A204.1 (cell line): ENCODE results near the gene CDC42EP4.
"Not testable (repeated sequence)": the region's sequence is repeated elsewhere in the genome, so short reads cannot be mapped to it uniquely, and the experiment has no call there.

Experiments used
- FAIRE-seq: peaks from 2 replicates; lab custom pipeline; 2012; peaks lifted over from hg19 to GRCh38; lab: Jason Lieb, UNC

The CDC42EP4 gene

GRCh38 chr17:73342541-73343167 lies 30.9 kb upstream of the CDC42EP4 start:
- FAIRE-seq = no peak

GRCh38 chr17:73342050-73342522 lies 30.3 kb upstream of the CDC42EP4 start:
- FAIRE-seq = no peak

- no peak for FAIRE-seq
Observed at GRCh38 chr17:73341350-73342049, 29.7 kb upstream of the CDC42EP4 start.

DNA sequence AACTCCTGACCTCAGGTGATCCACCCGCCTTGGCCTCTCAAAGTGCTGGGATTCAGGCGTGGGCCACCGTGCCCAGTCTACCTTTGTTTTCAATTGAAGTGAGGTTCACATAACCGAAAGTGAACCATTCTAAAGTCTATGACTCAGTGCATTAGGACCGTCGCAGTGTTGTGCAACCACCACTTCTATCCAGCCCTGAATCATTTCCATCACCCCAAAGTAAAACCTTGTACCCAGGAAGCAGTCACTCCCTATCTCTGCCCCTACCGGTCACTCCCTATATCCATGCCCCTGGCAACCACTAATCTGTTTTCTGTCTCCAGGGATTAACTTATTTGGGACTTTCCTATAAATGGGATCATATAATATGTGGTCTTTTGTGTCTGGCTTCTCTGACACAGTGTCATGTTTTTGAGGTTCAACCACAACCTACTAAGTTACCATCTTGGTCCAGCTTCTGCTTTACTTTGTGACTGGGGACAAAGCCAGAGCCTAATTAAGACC lies 28.3 kb upstream of the CDC42EP4 start:
- no peak for FAIRE-seq

GRCh38 chr17:73338566-73339197 lies 26.9 kb upstream of the CDC42EP4 start:
- FAIRE-seq = no peak

DNA sequence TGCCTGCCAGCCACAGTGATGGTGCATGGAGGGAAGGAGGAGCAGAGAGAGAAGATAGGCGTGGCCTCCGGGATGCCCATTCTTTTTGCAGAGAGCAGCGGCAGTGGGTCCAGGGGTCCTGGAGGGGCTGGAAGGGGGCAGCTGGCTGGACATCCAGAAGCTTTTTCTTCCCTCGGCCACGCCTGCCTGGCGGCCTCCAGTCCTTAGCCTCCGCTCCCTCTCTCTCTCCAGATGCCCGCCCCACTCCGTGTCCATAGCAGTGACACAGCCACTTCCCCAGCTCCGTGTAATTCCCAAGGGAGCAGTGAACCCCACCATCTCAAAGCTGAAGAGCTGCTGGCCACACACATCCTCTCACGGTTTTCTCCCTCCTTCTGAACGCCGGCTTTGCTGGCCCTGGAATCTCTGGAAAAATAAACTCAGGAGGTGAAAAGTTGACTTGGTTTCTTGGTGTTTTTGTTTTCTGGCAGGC lies 26.3 kb upstream of the CDC42EP4 start:
- FAIRE-seq = no peak

- FAIRE-seq = no peak
Observed at GRCh38 chr17:73337330-73337710, 25.5 kb upstream of the CDC42EP4 start.

- no peak for FAIRE-seq
Observed at GRCh38 chr17:73336408-73337329, 24.9 kb upstream of the CDC42EP4 start.

GRCh38 chr17:73335591-73336407 lies 24.0 kb upstream of the CDC42EP4 start:
- FAIRE-seq = no peak

DNA sequence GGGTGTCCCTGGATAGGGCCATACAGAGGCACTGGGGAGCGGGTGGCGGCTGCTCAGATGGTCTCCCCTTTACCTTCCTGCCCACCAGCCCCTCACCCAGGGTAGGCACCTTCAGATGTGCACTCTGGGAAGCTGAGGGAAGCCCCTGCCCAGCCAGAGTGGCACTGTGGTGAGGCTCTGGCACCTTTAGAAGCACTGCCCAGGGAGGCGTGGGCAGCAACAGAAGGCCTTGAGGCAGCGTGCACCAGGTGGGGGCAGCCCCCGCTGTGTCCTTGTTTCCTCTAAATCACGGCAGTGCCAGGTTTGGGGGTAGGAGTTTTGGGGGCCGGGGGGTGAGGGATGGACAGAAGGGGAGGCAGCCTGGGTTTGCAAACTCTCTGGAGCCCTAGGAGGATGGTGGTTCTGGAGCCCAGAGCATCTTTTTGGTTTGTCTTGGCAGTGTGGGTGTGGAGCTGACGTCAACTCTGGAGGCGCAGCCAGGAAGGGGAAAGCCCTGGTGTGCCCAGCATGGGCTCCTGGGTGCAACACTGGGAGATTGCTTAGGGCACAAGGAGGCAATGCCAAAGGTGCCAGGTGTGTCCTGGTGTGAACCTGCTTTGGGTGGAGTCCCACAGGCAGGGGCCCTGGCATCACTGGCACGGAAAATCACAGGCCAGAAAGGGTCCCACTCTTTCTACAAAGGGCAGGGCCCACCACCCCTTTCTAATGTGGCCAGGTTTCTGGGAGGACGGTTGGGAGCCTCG lies 23.1 kb upstream of the CDC42EP4 start:
- FAIRE-seq = no peak

DNA sequence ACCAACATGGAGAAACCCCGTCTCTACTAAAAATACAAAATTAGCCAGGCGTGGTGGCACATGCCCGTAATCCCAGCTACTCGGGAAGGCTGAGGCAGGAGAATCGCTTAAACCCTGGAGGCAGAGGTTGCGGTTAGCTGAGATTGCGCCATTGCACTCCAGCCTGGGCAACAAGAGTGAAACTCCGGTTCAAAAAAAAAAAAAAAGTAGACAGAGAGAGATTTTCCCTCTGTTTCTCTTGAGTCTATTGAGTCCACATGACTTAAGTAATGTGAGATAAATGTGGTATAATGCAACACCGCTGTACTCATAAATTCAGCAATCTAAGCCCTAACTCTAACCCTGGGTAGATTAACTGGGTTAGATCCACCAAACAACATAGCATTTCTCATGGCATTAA lies 21.6 kb upstream of the CDC42EP4 start:
- FAIRE-seq = not testable (repeated sequence)

DNA sequence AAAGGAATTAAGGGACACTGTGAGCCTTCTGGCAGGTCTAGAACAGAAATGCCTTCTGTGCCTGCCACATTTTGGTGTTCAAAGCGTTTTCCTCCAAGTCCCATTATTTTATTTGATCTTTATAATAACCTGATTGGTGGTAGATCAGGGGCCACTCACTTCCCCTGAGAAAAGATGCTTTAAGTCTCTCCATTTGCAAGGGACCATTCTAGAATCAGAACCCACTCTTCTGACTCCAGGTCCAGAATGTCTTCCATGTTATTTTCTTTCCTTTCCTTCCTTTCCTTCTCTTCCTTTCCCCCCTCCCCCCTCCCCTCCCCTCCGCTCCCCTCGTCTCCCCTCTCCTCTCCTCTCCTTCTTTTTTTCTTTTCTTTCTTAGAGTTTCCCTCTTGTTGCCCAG lies 19.3 kb upstream of the CDC42EP4 start:
- no peak for FAIRE-seq

DNA sequence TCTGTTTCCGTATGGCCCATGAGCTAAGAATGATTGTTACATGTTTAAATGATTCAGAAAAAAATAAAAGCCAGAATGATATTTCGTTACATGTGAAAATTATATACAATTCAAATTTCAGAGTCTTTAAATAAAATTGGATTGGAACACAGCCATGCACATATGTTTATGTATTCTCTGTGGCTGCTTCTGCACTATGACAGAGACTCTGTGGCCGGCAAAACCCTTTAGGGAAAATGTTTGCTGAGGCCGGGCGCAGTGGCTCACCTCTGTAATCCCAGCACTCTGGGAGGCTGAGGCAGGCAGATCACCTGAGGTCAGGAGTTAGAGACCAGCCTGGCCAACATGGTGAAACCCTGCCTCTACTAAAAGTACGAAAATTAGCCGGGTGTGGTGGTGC lies 15.9 kb upstream of the CDC42EP4 start:
- FAIRE-seq = no peak

DNA sequence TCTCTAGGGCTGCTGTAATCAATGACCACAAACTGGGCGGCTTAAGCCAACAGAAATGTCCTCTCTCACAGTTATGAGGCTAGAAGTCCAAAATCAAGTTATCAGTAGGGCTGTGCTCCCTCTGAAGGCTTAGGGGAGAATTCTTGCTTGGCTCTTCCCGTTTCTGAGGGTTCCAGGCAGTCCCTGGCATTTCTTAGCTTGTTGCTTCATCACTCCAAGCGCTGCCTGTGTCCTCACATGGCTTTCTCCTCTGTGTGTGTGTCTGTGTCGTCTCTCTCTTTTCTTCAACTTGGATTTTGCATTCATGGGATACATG lies 13.7 kb upstream of the CDC42EP4 start:
- FAIRE-seq = no peak

GRCh38 chr17:73324711-73325526 lies 13.1 kb upstream of the CDC42EP4 start:
- FAIRE-seq = no peak

GRCh38 chr17:73324160-73324475 lies 12.3 kb upstream of the CDC42EP4 start:
- no peak for FAIRE-seq

DNA sequence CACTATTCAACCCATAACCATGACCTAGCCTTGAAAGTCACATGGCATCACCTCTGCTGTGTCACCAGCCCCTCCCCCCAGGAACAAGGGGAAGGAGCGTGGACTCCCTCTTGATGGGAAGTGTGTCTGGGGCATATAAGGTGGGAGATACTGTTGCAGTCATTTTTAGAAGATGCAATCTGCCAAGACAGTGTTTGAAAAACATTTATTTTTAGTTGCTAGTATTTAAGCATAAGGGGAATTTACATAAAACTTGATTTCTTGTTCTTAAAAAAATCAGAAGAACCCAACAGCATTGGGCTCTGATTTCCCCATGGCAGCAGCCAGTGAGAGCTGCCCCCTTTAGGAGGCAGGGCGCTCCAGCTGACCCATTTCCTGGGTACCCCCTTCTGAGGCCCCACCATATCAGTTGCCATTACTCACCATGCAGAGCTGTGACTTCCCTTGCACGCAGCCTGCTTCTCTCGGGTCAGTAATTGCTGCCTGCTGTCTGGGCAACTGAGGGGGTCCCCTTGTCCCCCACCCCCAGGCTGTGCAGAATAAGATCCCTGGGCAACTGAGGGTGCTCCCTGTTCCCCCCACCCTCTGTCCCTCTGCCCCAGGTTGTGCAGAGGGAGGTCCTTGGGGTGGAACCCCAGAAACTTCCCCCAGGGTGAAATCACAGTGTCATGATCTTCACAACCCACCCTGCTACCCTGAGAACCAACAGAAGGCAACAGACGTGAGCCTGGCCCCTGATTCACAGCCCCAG lies 11.8 kb upstream of the CDC42EP4 start:
- FAIRE-seq = no peak

- FAIRE-seq = no peak
Observed at GRCh38 chr17:73320601-73321264, 8.9 kb upstream of the CDC42EP4 start.

DNA sequence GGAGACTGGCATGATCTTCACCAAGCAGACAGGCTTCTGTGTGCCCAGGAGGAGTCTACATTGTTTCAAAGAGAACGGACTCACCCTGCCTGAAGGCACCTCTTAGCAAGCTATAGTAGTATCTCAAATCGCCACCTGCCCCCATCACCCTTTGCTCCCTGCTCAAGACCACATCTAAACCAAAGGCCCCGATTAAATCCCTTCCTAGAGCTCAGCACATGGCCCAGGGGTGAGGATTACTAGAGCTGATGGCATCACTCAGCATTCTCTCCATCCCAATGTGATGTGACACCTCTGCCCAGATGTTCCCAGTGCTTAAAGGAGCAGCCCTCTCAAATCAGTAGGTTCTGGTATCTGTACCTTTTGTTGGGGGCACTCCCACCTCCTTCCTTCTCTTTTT lies 8.0 kb upstream of the CDC42EP4 start:
- no peak for FAIRE-seq
